A549 (cell line): ENCODE data around the gene ENPP3.

ENCODE experiments used
- CEBPB ChIP-seq, 2 experiments: fragments of >200 bp in 1 of 2; sonication (Bioruptor Twin) in 1 of 2; formaldehyde crosslinking in 1 of 2; IDR thresholded peaks; 2 replicates each; pipeline ENCODE4 v1.6.1; 2012 to 2016
- EP300 ChIP-seq, 2 experiments: fragments of >200 bp; sonication (Bioruptor Twin); formaldehyde crosslinking; IDR thresholded peaks; 2 replicates in 1 of 2; 3 replicates in 1 of 2; pipeline ENCODE4 v1.6.1; 2016 to 2017
- FOSL2 ChIP-seq, 2 experiments: fragments of 450-650 bp in 1 of 2; fragments of >200 bp in 1 of 2; sonication (Bioruptor Twin) in 1 of 2; formaldehyde crosslinking; IDR thresholded peaks; 2 replicates each; pipeline versions ENCODE4 v1.5.0 to v1.6.1; 2016 to 2020; ENCODE audit warnings: mild to moderate bottlenecking in 1 of 2, moderate library complexity in 1 of 2
- JUNB ChIP-seq: fragments of >200 bp; sonication (Bioruptor Twin); formaldehyde crosslinking; IDR thresholded peaks from 2 replicates; pipeline ENCODE4 v1.6.1; 2016
- POLR2A ChIP-seq: IDR thresholded peaks from 2 replicates; pipeline ENCODE4 v1.6.1; 2012; ENCODE audit warnings: mild to moderate bottlenecking, low read length
- RAD21 ChIP-seq, 2 experiments: fragments of >200 bp in 1 of 2; sonication (Bioruptor Twin) in 1 of 2; formaldehyde crosslinking in 1 of 2; IDR thresholded peaks in 1 of 2; conservative IDR thresholded peaks in 1 of 2; 2 replicates in 1 of 2; 3 replicates in 1 of 2; pipeline ENCODE4 v1.6.1; 2012 to 2018; ENCODE audit warnings: inconsistent platforms in 1 of 2
- RARB ChIP-seq: fragments of 250-450 bp; sonication (Bioruptor Pico); IDR thresholded peaks from 2 replicates; pipeline ENCODE4 v1.8.0; 2021; ENCODE audit warnings: mild to moderate bottlenecking, moderate library complexity
- RNF2 ChIP-seq: fragments of 200-600 bp; sonication (generic); IDR thresholded peaks from 2 replicates; pipeline ENCODE4 v1.6.1; 2016; ENCODE audit warnings: low read depth, mild to moderate bottlenecking, antibody characterized with exemption, moderate library complexity, borderline replicate concordance
- SMC3 ChIP-seq: fragments of >200 bp; sonication (Bioruptor Twin); formaldehyde crosslinking; IDR thresholded peaks from 3 replicates; pipeline ENCODE4 v1.6.1; 2018; ENCODE audit warnings: inconsistent platforms
- ZC3H11A ChIP-seq: fragments of 450-650 bp; IDR thresholded peaks from 2 replicates; pipeline ENCODE4 v1.6.1; 2014; ENCODE audit warnings: antibody characterized with exemption, mild to moderate bottlenecking
- TF ChIP-seq, protein P1 (sequence below): fragments of >200 bp; sonication (Bioruptor Twin); formaldehyde crosslinking; IDR thresholded peaks from 3 replicates; pipeline ENCODE4 v1.5.1; 2016
- TF ChIP-seq, protein P2 (sequence below): fragments of >200 bp; sonication (Bioruptor Twin); formaldehyde crosslinking; IDR thresholded peaks from 3 replicates; pipeline ENCODE4 v1.6.1; 2016
- TF ChIP-seq, protein P3 (sequence below): fragments of 250-450 bp; sonication (Bioruptor Pico); IDR thresholded peaks from 2 replicates; pipeline ENCODE4 v1.5.0; 2021; ENCODE audit warnings: mild to moderate bottlenecking, moderate library complexity, borderline replicate concordance
- TF ChIP-seq, protein P4 (sequence below): fragments of 200-600 bp; sonication (generic); IDR thresholded peaks from 2 replicates; pipeline ENCODE4 v1.6.1; 2016; ENCODE audit warnings: antibody characterized with exemption, mild to moderate bottlenecking, moderate library complexity

DNA sequence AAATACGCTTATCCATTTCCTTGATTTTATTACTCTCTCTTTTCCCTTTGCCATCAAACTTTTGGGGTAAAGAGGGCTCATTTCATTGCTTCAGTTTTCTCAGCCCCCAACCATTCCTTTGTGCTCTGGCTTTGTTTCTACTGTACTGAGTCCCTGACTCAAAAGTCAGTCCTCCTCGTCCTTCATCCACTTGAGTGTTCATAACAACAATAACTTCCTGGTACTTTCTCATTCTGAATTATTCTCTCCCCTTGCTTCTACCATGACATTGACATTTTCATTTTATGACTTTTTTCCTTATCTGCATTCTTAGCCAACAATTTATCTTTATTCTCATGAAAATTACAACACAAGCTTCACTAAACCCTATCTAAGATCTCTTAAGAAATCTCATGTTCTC lies 911 bp downstream of the ENPP3 start:
- TF ChIP-seq POLR2A (no peak), FOSL2 (IDR thresholded peaks at IDR 0.05) (no peak), FOSL2 (CRISPR knock-in tag; IDR thresholded peaks at IDR 0.05) (no peak), RARB (CRISPR knock-in tag) (no peak), ZC3H11A (no peak), CEBPB (IDR thresholded peaks at IDR 0.05) (no peak), JUNB (no peak), EP300 (IDR thresholded peaks at IDR 0.05) (no peak), SMC3 (no peak), RNF2 (no peak), RAD21 (conservative IDR thresholded peaks at IDR 0.05 in 1 of 2, IDR thresholded peaks at IDR 0.05 in 1 of 2) (no peak)
- TF ChIP-seq, protein P1, sequence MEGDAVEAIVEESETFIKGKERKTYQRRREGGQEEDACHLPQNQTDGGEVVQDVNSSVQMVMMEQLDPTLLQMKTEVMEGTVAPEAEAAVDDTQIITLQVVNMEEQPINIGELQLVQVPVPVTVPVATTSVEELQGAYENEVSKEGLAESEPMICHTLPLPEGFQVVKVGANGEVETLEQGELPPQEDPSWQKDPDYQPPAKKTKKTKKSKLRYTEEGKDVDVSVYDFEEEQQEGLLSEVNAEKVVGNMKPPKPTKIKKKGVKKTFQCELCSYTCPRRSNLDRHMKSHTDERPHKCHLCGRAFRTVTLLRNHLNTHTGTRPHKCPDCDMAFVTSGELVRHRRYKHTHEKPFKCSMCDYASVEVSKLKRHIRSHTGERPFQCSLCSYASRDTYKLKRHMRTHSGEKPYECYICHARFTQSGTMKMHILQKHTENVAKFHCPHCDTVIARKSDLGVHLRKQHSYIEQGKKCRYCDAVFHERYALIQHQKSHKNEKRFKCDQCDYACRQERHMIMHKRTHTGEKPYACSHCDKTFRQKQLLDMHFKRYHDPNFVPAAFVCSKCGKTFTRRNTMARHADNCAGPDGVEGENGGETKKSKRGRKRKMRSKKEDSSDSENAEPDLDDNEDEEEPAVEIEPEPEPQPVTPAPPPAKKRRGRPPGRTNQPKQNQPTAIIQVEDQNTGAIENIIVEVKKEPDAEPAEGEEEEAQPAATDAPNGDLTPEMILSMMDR, result no peak
- TF ChIP-seq, protein P2, sequence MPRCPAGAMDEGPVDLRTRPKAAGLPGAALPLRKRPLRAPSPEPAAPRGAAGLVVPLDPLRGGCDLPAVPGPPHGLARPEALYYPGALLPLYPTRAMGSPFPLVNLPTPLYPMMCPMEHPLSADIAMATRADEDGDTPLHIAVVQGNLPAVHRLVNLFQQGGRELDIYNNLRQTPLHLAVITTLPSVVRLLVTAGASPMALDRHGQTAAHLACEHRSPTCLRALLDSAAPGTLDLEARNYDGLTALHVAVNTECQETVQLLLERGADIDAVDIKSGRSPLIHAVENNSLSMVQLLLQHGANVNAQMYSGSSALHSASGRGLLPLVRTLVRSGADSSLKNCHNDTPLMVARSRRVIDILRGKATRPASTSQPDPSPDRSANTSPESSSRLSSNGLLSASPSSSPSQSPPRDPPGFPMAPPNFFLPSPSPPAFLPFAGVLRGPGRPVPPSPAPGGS, result no peak
- TF ChIP-seq, protein P3, sequence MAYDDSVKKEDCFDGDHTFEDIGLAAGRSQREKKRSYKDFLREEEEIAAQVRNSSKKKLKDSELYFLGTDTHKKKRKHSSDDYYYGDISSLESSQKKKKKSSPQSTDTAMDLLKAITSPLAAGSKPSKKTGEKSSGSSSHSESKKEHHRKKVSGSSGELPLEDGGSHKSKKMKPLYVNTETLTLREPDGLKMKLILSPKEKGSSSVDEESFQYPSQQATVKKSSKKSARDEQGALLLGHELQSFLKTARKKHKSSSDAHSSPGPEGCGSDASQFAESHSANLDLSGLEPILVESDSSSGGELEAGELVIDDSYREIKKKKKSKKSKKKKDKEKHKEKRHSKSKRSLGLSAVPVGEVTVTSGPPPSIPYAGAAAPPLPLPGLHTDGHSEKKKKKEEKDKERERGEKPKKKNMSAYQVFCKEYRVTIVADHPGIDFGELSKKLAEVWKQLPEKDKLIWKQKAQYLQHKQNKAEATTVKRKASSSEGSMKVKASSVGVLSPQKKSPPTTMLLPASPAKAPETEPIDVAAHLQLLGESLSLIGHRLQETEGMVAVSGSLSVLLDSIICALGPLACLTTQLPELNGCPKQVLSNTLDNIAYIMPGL, result no peak
- TF ChIP-seq, protein P4, sequence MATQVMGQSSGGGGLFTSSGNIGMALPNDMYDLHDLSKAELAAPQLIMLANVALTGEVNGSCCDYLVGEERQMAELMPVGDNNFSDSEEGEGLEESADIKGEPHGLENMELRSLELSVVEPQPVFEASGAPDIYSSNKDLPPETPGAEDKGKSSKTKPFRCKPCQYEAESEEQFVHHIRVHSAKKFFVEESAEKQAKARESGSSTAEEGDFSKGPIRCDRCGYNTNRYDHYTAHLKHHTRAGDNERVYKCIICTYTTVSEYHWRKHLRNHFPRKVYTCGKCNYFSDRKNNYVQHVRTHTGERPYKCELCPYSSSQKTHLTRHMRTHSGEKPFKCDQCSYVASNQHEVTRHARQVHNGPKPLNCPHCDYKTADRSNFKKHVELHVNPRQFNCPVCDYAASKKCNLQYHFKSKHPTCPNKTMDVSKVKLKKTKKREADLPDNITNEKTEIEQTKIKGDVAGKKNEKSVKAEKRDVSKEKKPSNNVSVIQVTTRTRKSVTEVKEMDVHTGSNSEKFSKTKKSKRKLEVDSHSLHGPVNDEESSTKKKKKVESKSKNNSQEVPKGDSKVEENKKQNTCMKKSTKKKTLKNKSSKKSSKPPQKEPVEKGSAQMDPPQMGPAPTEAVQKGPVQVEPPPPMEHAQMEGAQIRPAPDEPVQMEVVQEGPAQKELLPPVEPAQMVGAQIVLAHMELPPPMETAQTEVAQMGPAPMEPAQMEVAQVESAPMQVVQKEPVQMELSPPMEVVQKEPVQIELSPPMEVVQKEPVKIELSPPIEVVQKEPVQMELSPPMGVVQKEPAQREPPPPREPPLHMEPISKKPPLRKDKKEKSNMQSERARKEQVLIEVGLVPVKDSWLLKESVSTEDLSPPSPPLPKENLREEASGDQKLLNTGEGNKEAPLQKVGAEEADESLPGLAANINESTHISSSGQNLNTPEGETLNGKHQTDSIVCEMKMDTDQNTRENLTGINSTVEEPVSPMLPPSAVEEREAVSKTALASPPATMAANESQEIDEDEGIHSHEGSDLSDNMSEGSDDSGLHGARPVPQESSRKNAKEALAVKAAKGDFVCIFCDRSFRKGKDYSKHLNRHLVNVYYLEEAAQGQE, result no peak
